ENCODE results near the gene OR2L5. TPM values are rescaled to one million over a fixed set of nuclear protein-coding genes. Genes with fewer than 3 reads are reported as not detected.

Gene OR2L5
- total and polyA plus RNA-seq, 4 donors: 0.09 TPM; not detected in 3

GRCh38 chr1:248065604-248066003, 52.1 kb downstream of the OR2L5 start:
- DNase-seq (ENCODE audit: low spot score): no peak
- Histone ChIP-seq H3K4me1 (ENCODE audit: control insufficient read depth in 4 of 4, insufficient read depth in 4 of 4, low read length in 3 of 4) (no peaks in the 10 kb centered on the region), H3K36me3 (ENCODE audit: control insufficient read depth in 4 of 4, insufficient read depth in 3 of 4, low read depth in 1 of 4, low read length in 3 of 4) (no peaks in the 10 kb centered on the region), H3K4me3 (ENCODE audit: low read depth in 1 of 3, low read length in 3 of 3) (no peak overlapping the region), H3K9ac (ENCODE audit: low read depth in 1 of 2, low read length in 2 of 2) (no peak overlapping the region), H3K27ac (ENCODE audit: low read depth in 1 of 2, low read length in 2 of 2) (no peak overlapping the region), H3K27me3 (ENCODE audit: control insufficient read depth in 4 of 4, insufficient read depth in 4 of 4, low read length in 3 of 4) (no peaks in the 10 kb centered on the region), H3K9me3 (ENCODE audit: control insufficient read depth in 4 of 4, low read length in 3 of 4) (no peaks in the 10 kb centered on the region)
- 89% methylated on average over 3 of the region's 3 CpGs for WGBS
- TF ChIP-seq TAF1 (conservative IDR thresholded peaks at IDR 0.05) (no peak), RAD21 (IDR thresholded peaks at IDR 0.05) (no peak), HNF4A (conservative IDR thresholded peaks at IDR 0.05) (no peak)
- TF ChIP-seq, protein P1, sequence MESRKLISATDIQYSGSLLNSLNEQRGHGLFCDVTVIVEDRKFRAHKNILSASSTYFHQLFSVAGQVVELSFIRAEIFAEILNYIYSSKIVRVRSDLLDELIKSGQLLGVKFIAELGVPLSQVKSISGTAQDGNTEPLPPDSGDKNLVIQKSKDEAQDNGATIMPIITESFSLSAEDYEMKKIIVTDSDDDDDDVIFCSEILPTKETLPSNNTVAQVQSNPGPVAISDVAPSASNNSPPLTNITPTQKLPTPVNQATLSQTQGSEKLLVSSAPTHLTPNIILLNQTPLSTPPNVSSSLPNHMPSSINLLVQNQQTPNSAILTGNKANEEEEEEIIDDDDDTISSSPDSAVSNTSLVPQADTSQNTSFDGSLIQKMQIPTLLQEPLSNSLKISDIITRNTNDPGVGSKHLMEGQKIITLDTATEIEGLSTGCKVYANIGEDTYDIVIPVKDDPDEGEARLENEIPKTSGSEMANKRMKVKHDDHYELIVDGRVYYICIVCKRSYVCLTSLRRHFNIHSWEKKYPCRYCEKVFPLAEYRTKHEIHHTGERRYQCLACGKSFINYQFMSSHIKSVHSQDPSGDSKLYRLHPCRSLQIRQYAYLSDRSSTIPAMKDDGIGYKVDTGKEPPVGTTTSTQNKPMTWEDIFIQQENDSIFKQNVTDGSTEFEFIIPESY (IDR thresholded peaks at IDR 0.05): no peak

Small RNAs within 50 kb of the gene (small RNA-seq; reads per million reads assigned to genes)
- not detected for gene RF00019

Other genes with a start within 250 kb of the OR2L5 start
- gene OR14A16, start 189.5 kb upstream of the OR2L5 start, total RNA-seq: not detected
- gene OR14A16, start 189.5 kb upstream of the OR2L5 start, polyA plus RNA-seq: not detected
- gene OR11L1, start 171.8 kb upstream of the OR2L5 start, total RNA-seq: not detected
- gene OR11L1, start 171.8 kb upstream of the OR2L5 start, polyA plus RNA-seq: not detected
- gene TRIM58, start 156.5 kb upstream of the OR2L5 start, total RNA-seq: 10 to 100 TPM in 1 of 2 donors, under 1 TPM in 1; 0.17 to 88.7 TPM
- under 1 TPM; 0.06 to 0.10 TPM for gene TRIM58, start 156.5 kb upstream of the OR2L5 start, polyA plus RNA-seq
- gene OR2W3, start 118.1 kb upstream of the OR2L5 start, total RNA-seq: 10 to 100 TPM in 1 of 2 donors, not detected in 1; 13.4 TPM
- gene OR2W3, start 118.1 kb upstream of the OR2L5 start, polyA plus RNA-seq: not detected
- gene OR2T8, start 93.4 kb upstream of the OR2L5 start, total RNA-seq: under 1 TPM in 1 of 2 donors, not detected in 1; 0.70 TPM
- gene OR2T8, start 93.4 kb upstream of the OR2L5 start, polyA plus RNA-seq: not detected
- gene OR2AJ1, start 88.8 kb upstream of the OR2L5 start, total RNA-seq: not detected
- gene OR2AJ1, start 88.8 kb upstream of the OR2L5 start, polyA plus RNA-seq: not detected
- under 1 TPM; 0.08 to 0.09 TPM for gene OR2L8, start 64.8 kb upstream of the OR2L5 start, total RNA-seq
- gene OR2L8, start 64.8 kb upstream of the OR2L5 start, polyA plus RNA-seq: not detected
- not detected for gene OR2AK2, start 48.4 kb upstream of the OR2L5 start, total RNA-seq
- gene OR2AK2, start 48.4 kb upstream of the OR2L5 start, polyA plus RNA-seq: not detected
- gene OR2L2, start 16.4 kb downstream of the OR2L5 start, total RNA-seq: not detected
- gene OR2L2, start 16.4 kb downstream of the OR2L5 start, polyA plus RNA-seq: under 1 TPM in 1 of 2 donors, not detected in 1; 0.03 TPM
- gene OR2L3, start 33.2 kb downstream of the OR2L5 start, total RNA-seq: under 1 TPM; under 0.01 to 0.05 TPM
- gene OR2L3, start 33.2 kb downstream of the OR2L5 start, polyA plus RNA-seq: not detected
- gene OR2L13, start 81.5 kb downstream of the OR2L5 start, total RNA-seq: not detected
- not detected for gene OR2L13, start 81.5 kb downstream of the OR2L5 start, polyA plus RNA-seq
- not detected for gene OR2M5, start 131.5 kb downstream of the OR2L5 start, total RNA-seq
- gene OR2M5, start 131.5 kb downstream of the OR2L5 start, polyA plus RNA-seq: not detected
- not detected for gene OR2M2, start 161.2 kb downstream of the OR2L5 start, total RNA-seq
- gene OR2M2, start 161.2 kb downstream of the OR2L5 start, polyA plus RNA-seq: not detected
- not detected for gene OR2M3, start 183.6 kb downstream of the OR2L5 start, total RNA-seq
- gene OR2M3, start 183.6 kb downstream of the OR2L5 start, polyA plus RNA-seq: not detected
- gene OR2M4, start 217.8 kb downstream of the OR2L5 start, total RNA-seq: not detected
- gene OR2M4, start 217.8 kb downstream of the OR2L5 start, polyA plus RNA-seq: not detected

All from liver (tissue), 10 donors.